HG03460 (cell line): ENCODE measurements around the gene SRM.
"Not testable (repeated sequence)": the region's sequence is repeated elsewhere in the genome, so short reads cannot be mapped to it uniquely, and the experiment has no call there.

Experiments used
- ATAC-seq: cut with Tn5 transposase; IDR thresholded peaks from one replicate; pipeline ENCODE4 v1.9.1; 2021; ENCODE audit not compliant: unreplicated experiment

Gene SRM

GRCh38 chr1:11065796-11066195 lies 6.0 kb upstream of the SRM start:
- ATAC-seq: no peak

- no peak for ATAC-seq
Measured at GRCh38 chr1:11064942-11065341, 5.1 kb upstream of the SRM start.

- not testable (repeated sequence) for ATAC-seq
Measured at GRCh38 chr1:11063937-11064537, 4.2 kb upstream of the SRM start.

- no peak for ATAC-seq
Measured at GRCh38 chr1:11062965-11063401, 3.2 kb upstream of the SRM start.

- no peak for ATAC-seq
Measured at GRCh38 chr1:11061652-11062365, 2.0 kb upstream of the SRM start.

GRCh38 chr1:11059155-11059967 lies 457 bp downstream of the SRM start:
- ATAC-seq: peak; percentile 11

GRCh38 chr1:11058595-11059154 lies 1.1 kb downstream of the SRM start:
- ATAC-seq: no peak

- ATAC-seq: no peak
Measured at GRCh38 chr1:11058026-11058425, 1.8 kb downstream of the SRM start.

GRCh38 chr1:11057477-11057876 lies 2.3 kb downstream of the SRM start:
- ATAC-seq: no peak

GRCh38 chr1:11056504-11056903 lies 3.3 kb downstream of the SRM start:
- no peak for ATAC-seq

GRCh38 chr1:11055676-11056075 lies 4.1 kb downstream of the SRM start:
- no peak for ATAC-seq

GRCh38 chr1:11054666-11055065 lies 5.2 kb downstream of the SRM start:
- no peak for ATAC-seq

GRCh38 chr1:11054181-11054580 lies 5.6 kb downstream of the SRM start:
- ATAC-seq: no peak

GRCh38 chr1:11053758-11054137 lies 6.1 kb downstream of the SRM start:
- no peak for ATAC-seq

GRCh38 chr1:11052839-11053757 lies 6.7 kb downstream of the SRM start:
- ATAC-seq: no peak

GRCh38 chr1:11051781-11052511 lies 7.9 kb downstream of the SRM start:
- no peak for ATAC-seq

GRCh38 chr1:11051121-11051520 lies 8.7 kb downstream of the SRM start:
- not testable (repeated sequence) for ATAC-seq

- no peak for ATAC-seq
Measured at GRCh38 chr1:11046625-11047365, 13.0 kb downstream of the SRM start, which contains the start of gene MASP2. Gene MASP2 (minus strand): TSS chr1:11047239. CDS start chr1:11047207, 32 bp downstream.

- ATAC-seq: no peak
Measured at GRCh38 chr1:11046270-11046566, 13.6 kb downstream of the SRM start.
